Loucy (cell line): ENCODE data around the gene BANK1.

Source experiments
- H2AFZ ChIP-seq: fragments of 200-600 bp; sonication (generic); 2 replicates; pipeline ENCODE4 v1.6.0; 2016; ENCODE audit warnings: antibody characterized with exemption, mild to moderate bottlenecking, low read length, moderate library complexity
- H3F3A ChIP-seq: fragments of 200-600 bp; 2 replicates; pipeline ENCODE4 v1.6.0; 2016; ENCODE audit warnings: antibody characterized with exemption, low read depth, mild to moderate bottlenecking
- H3K27me3 ChIP-seq: fragments of 200-600 bp; sonication (generic); 2 replicates; pipeline ENCODE4 v1.6.1; 2014; ENCODE audit warnings: low read length, mild to moderate bottlenecking; ENCODE audit not compliant: insufficient read depth, poor library complexity, severe bottlenecking
- H3K36me3 ChIP-seq: fragments of 200-600 bp; sonication (generic); 2 replicates; pipeline ENCODE4 v1.6.1; 2016; ENCODE audit warnings: low read length; ENCODE audit not compliant: insufficient read depth
- H3K4me1 ChIP-seq: fragments of 200-600 bp; sonication (generic); 2 replicates; pipeline ENCODE4 v1.5.1; 2014; ENCODE audit warnings: low read length, mild to moderate bottlenecking; ENCODE audit not compliant: insufficient read depth, poor library complexity, severe bottlenecking
- H3K4me2 ChIP-seq: fragments of 200-600 bp; sonication (generic); 2 replicates; pipeline ENCODE4 v1.6.0; 2014; ENCODE audit warnings: antibody characterized with exemption, low read length, low read depth, mild to moderate bottlenecking; ENCODE audit not compliant: poor library complexity, severe bottlenecking
- H3K4me3 ChIP-seq: fragments of 200-600 bp; sonication (generic); 2 replicates; pipeline ENCODE4 v1.5.1; 2014; ENCODE audit warnings: low read length, mild to moderate bottlenecking, mixed read lengths; ENCODE audit not compliant: poor library complexity, severe bottlenecking
- H3K79me2 ChIP-seq: fragments of 200-600 bp; sonication (generic); 2 replicates; pipeline ENCODE4 v1.6.1; 2014; ENCODE audit warnings: low read length; ENCODE audit not compliant: insufficient read depth
- H3K9ac ChIP-seq: fragments of 200-600 bp; sonication (generic); 2 replicates; pipeline ENCODE4 v1.6.0; 2014; ENCODE audit warnings: mild to moderate bottlenecking, low read depth, low read length, moderate library complexity; ENCODE audit not compliant: poor library complexity, severe bottlenecking
- H3K9me2 ChIP-seq: fragments of 200-600 bp; sonication (generic); replicated peaks from 2 replicates; pipeline ENCODE4 v1.6.1; 2016; ENCODE audit warnings: low read depth, low read length, mixed read lengths
- H3K9me3 ChIP-seq: fragments of 200-600 bp; sonication (generic); 2 replicates; pipeline ENCODE4 v1.6.1; 2014; ENCODE audit warnings: mild to moderate bottlenecking, antibody characterized with exemption, low read length, low read depth; ENCODE audit not compliant: insufficient read depth
- H4K20me1 ChIP-seq: fragments of 200-600 bp; sonication (generic); 2 replicates; pipeline ENCODE4 v1.6.0; 2014; ENCODE audit warnings: antibody characterized with exemption, low read length, mild to moderate bottlenecking; ENCODE audit not compliant: insufficient read depth, poor library complexity, severe bottlenecking
- EZH2phosphoT487 ChIP-seq: fragments of 200-600 bp; IDR thresholded peaks from 2 replicates; pipeline ENCODE4 v1.6.1; 2018; ENCODE audit warnings: antibody characterized with exemption, mild to moderate bottlenecking, moderate library complexity, borderline replicate concordance
- TF ChIP-seq, protein P1 (sequence below): fragments of 200-600 bp; sonication (generic); conservative IDR thresholded peaks from 2 replicates; pipeline ENCODE4 v1.5.1; 2014; ENCODE audit warnings: mild to moderate bottlenecking, antibody characterized with exemption, low read length

BANK1 gene

DNA sequence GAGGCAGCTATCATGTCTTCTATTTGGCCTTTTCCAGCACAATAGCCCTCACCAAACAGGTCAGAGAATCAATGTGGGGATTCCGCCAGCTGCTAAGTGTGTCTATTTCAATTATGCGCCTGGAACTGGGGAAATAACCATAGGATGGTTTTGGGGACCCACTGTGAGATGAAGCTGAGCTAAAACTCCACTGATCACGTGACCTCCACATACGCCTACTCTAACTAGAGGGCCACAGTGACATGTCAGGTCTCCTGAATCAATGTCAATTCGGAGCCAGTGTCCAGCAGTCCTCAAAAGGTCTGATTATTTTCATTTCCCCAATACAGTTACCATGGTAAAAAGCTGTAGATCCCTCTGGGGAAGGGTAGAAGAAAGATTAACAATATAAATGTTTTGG, 10.2 kb upstream of the BANK1 start:
- H3K4me1 ChIP-seq = peaks cover 1% of the 10 kb centered on the region
- H3K4me2 ChIP-seq = no peak overlapping the region
- TF ChIP-seq EZH2phosphoT487 = no peak
- TF ChIP-seq, protein P1, sequence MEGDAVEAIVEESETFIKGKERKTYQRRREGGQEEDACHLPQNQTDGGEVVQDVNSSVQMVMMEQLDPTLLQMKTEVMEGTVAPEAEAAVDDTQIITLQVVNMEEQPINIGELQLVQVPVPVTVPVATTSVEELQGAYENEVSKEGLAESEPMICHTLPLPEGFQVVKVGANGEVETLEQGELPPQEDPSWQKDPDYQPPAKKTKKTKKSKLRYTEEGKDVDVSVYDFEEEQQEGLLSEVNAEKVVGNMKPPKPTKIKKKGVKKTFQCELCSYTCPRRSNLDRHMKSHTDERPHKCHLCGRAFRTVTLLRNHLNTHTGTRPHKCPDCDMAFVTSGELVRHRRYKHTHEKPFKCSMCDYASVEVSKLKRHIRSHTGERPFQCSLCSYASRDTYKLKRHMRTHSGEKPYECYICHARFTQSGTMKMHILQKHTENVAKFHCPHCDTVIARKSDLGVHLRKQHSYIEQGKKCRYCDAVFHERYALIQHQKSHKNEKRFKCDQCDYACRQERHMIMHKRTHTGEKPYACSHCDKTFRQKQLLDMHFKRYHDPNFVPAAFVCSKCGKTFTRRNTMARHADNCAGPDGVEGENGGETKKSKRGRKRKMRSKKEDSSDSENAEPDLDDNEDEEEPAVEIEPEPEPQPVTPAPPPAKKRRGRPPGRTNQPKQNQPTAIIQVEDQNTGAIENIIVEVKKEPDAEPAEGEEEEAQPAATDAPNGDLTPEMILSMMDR = no peak
- H3K27me3 ChIP-seq = no peaks in the 10 kb centered on the region
- no peaks in the 10 kb centered on the region for H3K36me3 ChIP-seq
- H3K79me2 ChIP-seq = no peaks in the 10 kb centered on the region
- no peaks in the 10 kb centered on the region for H3F3A ChIP-seq
- no peak overlapping the region for H2AFZ ChIP-seq
- no peaks in the 10 kb centered on the region for H4K20me1 ChIP-seq
- no peaks in the 10 kb centered on the region for H3K9me2 ChIP-seq
- no peak overlapping the region for H3K4me3 ChIP-seq
- H3K9ac ChIP-seq = no peak overlapping the region
- H3K9me3 ChIP-seq = no peaks in the 10 kb centered on the region

DNA sequence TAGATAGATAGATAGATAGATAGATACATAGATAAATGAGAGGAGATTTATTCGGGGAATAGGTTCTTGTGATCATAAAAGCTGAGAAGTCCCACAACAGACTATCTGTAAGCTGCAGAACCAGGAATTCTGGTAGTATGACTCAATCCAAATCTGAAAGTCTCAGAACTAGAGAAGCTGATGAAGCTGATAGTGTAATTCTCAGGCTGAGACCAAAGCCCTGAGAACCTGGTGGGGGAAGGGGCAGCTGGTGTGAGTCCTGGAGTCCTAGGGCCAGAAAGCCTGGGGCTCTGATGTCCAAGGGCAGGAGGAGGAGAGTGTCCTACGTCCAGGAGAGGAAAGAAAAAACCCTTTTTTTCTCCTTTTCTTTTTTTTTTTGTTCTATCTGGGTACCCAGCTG, 8.0 kb upstream of the BANK1 start:
- Histone ChIP-seq H3K79me2 (no peaks in the 10 kb centered on the region), H3K9me2 (no peaks in the 10 kb centered on the region), H3K9ac (no peak overlapping the region), H4K20me1 (no peaks in the 10 kb centered on the region), H3F3A (no peaks in the 10 kb centered on the region), H3K4me2 (no peak overlapping the region), H3K27me3 (no peaks in the 10 kb centered on the region), H3K36me3 (no peaks in the 10 kb centered on the region), H2AFZ (no peak overlapping the region), H3K4me1 (peaks cover 7% of the 10 kb centered on the region), H3K9me3 (no peaks in the 10 kb centered on the region), H3K4me3 (no peak overlapping the region)
- TF ChIP-seq, protein P1 = no peak
- no peak for TF ChIP-seq EZH2phosphoT487

DNA sequence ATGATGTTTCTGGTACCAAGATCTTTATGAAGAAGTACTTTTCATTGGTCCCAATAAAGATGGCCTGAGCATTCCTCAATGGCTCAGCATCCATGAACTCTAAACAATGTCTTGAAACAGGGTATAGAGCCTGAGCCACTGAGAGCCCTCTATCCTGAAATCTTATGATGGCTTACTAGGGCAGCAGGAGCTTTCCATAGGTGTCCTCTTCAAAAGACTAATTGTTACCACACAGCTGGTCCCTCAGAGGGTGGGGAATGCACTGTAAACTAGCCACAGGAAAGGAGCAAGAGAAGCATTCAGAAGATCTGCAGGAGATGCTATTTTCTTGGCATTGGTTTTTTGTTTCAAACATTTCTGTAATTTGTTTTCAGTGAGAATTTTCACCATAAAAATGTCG, 5.6 kb upstream of the BANK1 start:
- Histone ChIP-seq H4K20me1 (no peaks in the 10 kb centered on the region), H3K4me2 (no peak overlapping the region), H3K79me2 (no peaks in the 10 kb centered on the region), H3K27me3 (no peaks in the 10 kb centered on the region), H3K9me3 (no peaks in the 10 kb centered on the region), H3K9ac (no peak overlapping the region), H3F3A (no peaks in the 10 kb centered on the region), H3K4me3 (no peak overlapping the region), H2AFZ (peak overlapping the region; percentile 51; the same call in 1 of the 2 replicates), H3K36me3 (no peaks in the 10 kb centered on the region), H3K9me2 (no peaks in the 10 kb centered on the region), H3K4me1 (peaks cover 7% of the 10 kb centered on the region)
- TF ChIP-seq, protein P1 = no peak
- TF ChIP-seq EZH2phosphoT487 = no peak
